ENCODE results near the gene EPHA3.

The EPHA3 gene

GRCh38 chr3:89154416-89154815 lies 47.0 kb downstream of the EPHA3 start:
- no peak for DNase-seq

- DNase-seq, result no peak
These were observed 48.4 kb downstream of the EPHA3 start for GRCh38 chr3:89155811-89156210.

- DNase-seq, result no peak
These were observed 50.2 kb downstream of the EPHA3 start for GRCh38 chr3:89157575-89157974.

DNA sequence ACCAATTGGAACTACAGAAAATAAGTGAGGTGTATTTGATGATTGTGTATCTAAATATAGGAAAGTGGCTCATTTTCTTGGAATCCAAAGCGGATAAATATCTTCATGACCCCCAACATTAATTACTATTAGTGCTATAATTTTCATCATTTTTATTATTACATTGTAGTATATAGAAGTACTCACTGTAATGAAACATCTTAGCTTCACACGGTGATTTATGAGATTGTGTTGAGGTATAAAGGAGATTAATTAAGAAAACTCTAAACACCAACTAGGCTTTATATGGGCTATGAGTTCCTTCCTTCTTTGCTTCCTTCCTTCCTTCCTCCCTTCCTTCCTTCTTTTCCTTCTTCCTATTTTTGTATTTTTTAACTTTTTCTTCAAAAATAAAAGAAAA lies 52.2 kb downstream of the EPHA3 start:
- DNase-seq, result no peak

- DNase-seq, result no peak
These were observed 57.4 kb downstream of the EPHA3 start for GRCh38 chr3:89164774-89165173.

- DNase-seq, result no peak
These were observed 58.3 kb downstream of the EPHA3 start for GRCh38 chr3:89165636-89166263.

- DNase-seq, result no peak
These were observed 64.5 kb downstream of the EPHA3 start for GRCh38 chr3:89171687-89172545.

DNA sequence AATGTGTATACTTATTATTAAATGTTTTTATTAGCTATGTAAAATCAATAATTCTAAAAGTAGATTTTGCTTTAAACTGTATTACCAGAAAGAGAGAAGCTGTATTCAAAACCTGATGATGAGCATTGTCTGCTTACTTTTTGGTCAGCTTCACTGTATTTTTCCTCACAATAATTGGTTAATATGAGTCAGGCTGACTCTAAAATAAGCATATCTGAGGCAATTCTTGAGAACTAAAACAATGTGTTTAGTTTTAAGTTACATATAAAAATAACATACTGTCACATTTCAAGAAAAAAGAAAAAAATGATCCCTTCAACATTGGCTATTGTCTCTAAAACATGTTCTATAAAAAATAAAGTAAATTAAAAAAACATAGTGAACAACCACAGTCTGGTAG lies 66.1 kb downstream of the EPHA3 start:
- no peak for DNase-seq

DNA sequence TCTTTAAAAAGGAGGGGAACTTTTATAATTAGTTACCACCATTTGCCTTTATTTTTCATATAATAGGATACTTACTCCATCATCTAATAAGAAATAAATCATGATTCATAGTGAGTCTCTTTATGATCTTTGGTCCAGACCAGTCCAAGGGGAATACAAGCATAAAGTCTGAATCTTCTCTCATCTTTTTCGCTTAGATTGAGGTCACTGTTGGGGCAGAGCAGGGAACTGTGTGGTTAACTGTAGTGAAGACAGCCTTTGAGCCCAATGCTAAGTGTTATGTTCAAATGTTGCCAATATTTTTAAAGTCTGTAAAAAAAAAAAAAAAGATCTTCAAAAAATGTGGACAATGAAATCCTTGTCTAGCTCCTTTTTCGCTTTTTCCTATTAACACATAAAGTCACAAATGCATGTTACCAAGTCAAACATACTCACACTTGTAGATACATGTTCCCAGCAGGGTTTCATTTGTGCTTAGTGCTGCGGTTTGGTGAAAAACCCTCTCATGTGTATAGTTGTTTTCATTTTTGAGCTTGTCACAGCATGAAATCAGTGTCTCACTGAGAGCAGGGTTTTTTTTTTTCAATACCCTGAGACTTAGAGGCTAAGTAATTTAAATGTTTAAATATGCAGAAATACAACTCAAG lies 72.1 kb downstream of the EPHA3 start:
- DNase-seq, result no peak

GRCh38 chr3:89180334-89180733 lies 72.9 kb downstream of the EPHA3 start:
- no peak for DNase-seq

DNA sequence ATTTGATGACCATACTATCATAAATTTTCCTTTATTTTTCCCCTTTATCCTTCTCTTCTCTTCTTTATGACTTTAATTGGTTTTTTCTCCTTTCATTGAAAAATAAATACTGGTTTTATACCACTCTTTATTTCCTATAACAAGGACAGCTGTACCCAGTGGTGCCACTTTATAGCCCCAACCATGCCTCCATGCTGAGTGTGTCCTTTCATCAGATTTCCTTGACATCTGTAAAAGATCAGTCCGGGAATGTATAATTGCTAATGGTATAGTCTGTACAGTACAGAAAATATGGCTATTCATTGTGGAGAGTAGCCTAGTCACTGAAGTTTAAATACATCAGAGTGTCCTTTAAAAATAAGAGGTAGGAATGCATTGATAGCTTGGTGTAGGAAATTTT lies 74.6 kb downstream of the EPHA3 start:
- DNase-seq, result no peak

- no peak for DNase-seq
These were observed 77.0 kb downstream of the EPHA3 start for GRCh38 chr3:89184151-89184995.

GRCh38 chr3:89186456-89186855 lies 79.0 kb downstream of the EPHA3 start:
- no peak for DNase-seq

GRCh38 chr3:89198591-89198990 lies 91.2 kb downstream of the EPHA3 start:
- DNase-seq, result no peak

DNA sequence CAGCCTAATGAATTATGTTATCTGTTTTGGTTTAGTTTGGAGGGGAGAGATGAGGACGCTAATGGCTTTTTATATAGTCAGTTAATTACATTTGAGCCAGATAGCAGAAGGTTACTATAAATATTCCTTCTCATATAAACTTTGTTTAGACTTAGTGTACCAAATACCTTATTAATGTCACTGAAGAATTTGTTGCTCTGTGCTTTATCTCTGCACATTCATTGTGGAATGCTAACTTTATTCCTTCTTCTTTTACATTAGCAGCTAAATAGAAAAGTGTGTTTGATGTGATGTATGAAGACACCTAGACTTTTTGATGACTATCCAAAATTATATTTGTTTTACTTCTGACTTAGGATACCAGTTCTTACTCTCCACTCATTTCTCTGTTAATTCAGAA lies 105.2 kb downstream of the EPHA3 start:
- no peak for DNase-seq

DNA sequence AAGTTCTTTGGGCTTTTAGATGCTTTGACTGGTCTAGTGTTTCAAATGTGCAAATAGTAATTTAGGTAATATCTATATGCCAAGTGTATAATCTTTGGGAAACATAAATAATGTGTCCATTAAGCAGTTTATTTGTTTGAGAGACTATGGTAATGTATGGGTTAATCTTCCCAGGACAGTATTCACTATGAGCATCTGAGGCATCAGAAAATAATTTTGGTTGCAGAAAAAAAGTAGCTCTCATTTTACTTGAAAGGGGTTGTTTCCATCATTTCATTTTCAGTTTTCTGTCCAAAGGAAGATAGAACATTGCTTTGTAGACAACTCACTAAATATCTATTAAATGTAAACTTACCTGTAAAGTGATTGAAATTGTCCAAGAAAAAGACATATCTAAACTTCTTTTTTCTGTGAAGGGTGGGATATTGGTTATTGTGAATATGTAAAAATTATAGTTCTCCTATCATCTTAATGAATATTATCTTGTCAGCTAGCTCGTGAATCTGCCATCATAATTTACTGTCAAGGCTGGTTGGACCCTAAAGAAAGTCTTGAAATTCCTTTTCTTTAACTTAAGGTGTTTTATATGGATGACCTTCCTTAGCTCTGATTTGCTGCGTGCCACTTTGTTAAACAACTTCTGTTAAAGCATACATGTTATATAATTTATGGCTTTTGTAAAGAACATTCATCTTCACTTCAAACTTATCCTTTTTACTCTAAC lies 108.8 kb downstream of the EPHA3 start:
- DNase-seq, result no peak

DNA sequence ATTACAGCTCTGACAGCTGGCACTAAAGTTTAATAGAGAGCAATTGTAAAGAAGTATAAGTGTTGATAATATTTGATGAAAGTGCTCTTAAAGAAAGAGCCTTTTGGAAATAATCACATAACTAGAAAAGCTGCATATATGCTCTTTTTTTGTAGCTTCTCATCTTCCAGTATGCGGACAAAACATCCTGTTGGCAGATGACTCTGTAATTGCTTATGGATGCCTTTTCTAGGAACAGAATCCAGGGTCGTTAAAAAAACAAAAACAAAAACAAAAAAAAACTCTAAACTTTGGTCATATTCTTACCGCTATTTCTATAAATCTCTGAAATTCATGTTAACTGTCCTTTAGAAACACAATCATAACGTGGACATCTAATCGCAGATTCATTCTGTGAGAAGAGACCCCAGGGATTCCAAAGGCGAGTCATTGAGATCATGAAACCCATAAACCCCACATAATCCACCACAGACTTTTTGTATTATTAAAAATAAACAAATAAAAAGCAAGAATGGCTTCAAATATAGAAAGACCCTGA lies 109.8 kb downstream of the EPHA3 start:
- no peak for DNase-seq

GRCh38 chr3:89221924-89222323 lies 114.5 kb downstream of the EPHA3 start:
- no peak for DNase-seq

- no peak for DNase-seq
These were observed 115.8 kb downstream of the EPHA3 start for GRCh38 chr3:89223188-89223587.

DNA sequence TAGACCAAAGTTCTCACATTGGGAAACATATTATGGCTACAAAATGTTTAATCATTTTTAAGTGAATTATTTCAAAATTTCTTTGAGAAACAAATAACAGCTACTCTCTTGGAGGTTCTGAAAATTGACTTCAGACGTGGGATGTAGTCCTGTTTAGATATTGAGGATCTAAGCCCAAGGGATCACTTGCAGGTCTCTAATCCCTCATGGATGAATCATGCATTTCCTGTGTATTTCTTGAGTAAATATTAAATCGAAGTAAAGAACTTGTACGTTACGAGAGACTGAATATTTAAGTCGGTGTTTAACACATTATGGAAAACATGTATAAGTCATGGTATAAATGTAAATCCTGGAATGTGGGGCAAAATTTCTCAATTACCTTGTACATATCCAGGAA lies 119.8 kb downstream of the EPHA3 start:
- no peak for DNase-seq

GRCh38 chr3:89227634-89228033 lies 120.2 kb downstream of the EPHA3 start:
- no peak for DNase-seq

DNA sequence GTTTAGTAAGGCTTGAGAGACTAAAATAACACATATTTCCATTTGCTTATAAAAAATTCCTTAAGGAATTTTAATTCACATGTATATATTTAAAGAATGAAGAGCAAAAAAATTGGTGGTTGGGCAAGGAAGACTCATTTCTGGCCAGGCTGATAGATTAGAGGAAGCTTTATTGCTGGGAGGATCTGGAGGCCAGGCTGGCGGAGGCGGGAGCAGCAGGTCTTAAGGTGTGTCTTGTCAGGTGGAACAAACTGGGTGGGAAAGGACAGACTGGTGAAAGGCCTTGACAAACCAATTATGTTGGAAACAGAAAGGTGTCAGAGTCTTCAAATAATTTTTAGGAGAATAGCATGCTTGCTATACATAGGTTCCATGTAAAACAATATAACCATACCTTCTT lies 124.7 kb downstream of the EPHA3 start:
- no peak for DNase-seq
